PC-3 (cell line): ENCODE results near the gene NOC4L.

Experiments
- EZH2 ChIP-seq: fragments of 300-600 bp; sonication (generic); IDR thresholded peaks from one replicate; pipeline ENCODE4 v1.6.1; 2017; ENCODE audit warnings: antibody characterized with exemption, mild to moderate bottlenecking, low read length; ENCODE audit not compliant: unreplicated experiment
- TF ChIP-seq, protein P1 (sequence below): fragments of 300-600 bp; sonication (generic); conservative IDR thresholded peaks from 2 replicates; pipeline ENCODE4 v1.5.1; 2017; ENCODE audit warnings: antibody characterized with exemption, low read depth, mild to moderate bottlenecking, low read length

DNA sequence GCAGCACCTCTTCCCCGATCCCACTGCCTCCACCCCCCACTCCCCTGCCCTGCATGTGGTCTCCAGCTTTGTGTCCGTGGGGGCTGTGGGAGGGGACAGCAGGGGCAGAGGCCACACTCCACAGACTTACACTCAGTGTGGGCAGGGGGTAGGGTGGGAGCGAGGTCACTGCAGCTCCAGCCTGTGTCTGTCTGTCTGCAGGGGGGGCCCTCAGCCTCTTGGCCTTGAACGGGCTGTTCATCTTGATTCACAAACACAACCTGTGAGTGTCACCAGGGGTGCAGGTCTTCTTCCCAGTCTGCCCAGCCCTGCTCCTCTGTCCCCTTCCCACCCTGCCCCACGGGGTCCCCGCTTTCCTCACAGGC is 6.5 kb downstream of the NOC4L start:
- TF ChIP-seq, protein P1, sequence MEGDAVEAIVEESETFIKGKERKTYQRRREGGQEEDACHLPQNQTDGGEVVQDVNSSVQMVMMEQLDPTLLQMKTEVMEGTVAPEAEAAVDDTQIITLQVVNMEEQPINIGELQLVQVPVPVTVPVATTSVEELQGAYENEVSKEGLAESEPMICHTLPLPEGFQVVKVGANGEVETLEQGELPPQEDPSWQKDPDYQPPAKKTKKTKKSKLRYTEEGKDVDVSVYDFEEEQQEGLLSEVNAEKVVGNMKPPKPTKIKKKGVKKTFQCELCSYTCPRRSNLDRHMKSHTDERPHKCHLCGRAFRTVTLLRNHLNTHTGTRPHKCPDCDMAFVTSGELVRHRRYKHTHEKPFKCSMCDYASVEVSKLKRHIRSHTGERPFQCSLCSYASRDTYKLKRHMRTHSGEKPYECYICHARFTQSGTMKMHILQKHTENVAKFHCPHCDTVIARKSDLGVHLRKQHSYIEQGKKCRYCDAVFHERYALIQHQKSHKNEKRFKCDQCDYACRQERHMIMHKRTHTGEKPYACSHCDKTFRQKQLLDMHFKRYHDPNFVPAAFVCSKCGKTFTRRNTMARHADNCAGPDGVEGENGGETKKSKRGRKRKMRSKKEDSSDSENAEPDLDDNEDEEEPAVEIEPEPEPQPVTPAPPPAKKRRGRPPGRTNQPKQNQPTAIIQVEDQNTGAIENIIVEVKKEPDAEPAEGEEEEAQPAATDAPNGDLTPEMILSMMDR, result no peak
- no peak for TF ChIP-seq EZH2
